ENCODE data around the gene KIAA0586.
"Not testable (repeated sequence)": the region's sequence is repeated elsewhere in the genome, so short reads cannot be mapped to it uniquely, and the experiment has no call there.

- TF ChIP-seq SNAI1 (CRISPR knock-in tag; IDR thresholded peaks at IDR 0.05; ENCODE audit: borderline replicate concordance); GABPA (IDR thresholded peaks at IDR 0.05; ENCODE audit: low read depth, low read length); GABPA (CRISPR knock-in tag; IDR thresholded peaks at IDR 0.05; ENCODE audit: low read depth); EZH2 (conservative IDR thresholded peaks at IDR 0.05; ENCODE audit: low read depth, low read length); PBX3 (CRISPR knock-in tag; IDR thresholded peaks at IDR 0.05; ENCODE audit: borderline replicate concordance); THAP8 (CRISPR knock-in tag; IDR thresholded peaks at IDR 0.05; ENCODE audit: borderline replicate concordance); ZNF44 (CRISPR knock-in tag; IDR thresholded peaks at IDR 0.05); SMAD3 (CRISPR knock-in tag; IDR thresholded peaks at IDR 0.05); ASH2L (IDR thresholded peaks at IDR 0.05; ENCODE audit: insufficient read length, low read depth, low read length); ZFP41 (CRISPR knock-in tag; IDR thresholded peaks at IDR 0.05; ENCODE audit: borderline replicate concordance): not testable (repeated sequence)
- TF ChIP-seq, protein P1, sequence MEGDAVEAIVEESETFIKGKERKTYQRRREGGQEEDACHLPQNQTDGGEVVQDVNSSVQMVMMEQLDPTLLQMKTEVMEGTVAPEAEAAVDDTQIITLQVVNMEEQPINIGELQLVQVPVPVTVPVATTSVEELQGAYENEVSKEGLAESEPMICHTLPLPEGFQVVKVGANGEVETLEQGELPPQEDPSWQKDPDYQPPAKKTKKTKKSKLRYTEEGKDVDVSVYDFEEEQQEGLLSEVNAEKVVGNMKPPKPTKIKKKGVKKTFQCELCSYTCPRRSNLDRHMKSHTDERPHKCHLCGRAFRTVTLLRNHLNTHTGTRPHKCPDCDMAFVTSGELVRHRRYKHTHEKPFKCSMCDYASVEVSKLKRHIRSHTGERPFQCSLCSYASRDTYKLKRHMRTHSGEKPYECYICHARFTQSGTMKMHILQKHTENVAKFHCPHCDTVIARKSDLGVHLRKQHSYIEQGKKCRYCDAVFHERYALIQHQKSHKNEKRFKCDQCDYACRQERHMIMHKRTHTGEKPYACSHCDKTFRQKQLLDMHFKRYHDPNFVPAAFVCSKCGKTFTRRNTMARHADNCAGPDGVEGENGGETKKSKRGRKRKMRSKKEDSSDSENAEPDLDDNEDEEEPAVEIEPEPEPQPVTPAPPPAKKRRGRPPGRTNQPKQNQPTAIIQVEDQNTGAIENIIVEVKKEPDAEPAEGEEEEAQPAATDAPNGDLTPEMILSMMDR (CRISPR knock-in tag; IDR thresholded peaks at IDR 0.05): not testable (repeated sequence)
- TF ChIP-seq, protein P2, sequence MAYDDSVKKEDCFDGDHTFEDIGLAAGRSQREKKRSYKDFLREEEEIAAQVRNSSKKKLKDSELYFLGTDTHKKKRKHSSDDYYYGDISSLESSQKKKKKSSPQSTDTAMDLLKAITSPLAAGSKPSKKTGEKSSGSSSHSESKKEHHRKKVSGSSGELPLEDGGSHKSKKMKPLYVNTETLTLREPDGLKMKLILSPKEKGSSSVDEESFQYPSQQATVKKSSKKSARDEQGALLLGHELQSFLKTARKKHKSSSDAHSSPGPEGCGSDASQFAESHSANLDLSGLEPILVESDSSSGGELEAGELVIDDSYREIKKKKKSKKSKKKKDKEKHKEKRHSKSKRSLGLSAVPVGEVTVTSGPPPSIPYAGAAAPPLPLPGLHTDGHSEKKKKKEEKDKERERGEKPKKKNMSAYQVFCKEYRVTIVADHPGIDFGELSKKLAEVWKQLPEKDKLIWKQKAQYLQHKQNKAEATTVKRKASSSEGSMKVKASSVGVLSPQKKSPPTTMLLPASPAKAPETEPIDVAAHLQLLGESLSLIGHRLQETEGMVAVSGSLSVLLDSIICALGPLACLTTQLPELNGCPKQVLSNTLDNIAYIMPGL (CRISPR knock-in tag; IDR thresholded peaks at IDR 0.05; ENCODE audit: borderline replicate concordance in 1 of 2, low read depth in 1 of 2): not testable (repeated sequence)
- TF ChIP-seq, protein P3, sequence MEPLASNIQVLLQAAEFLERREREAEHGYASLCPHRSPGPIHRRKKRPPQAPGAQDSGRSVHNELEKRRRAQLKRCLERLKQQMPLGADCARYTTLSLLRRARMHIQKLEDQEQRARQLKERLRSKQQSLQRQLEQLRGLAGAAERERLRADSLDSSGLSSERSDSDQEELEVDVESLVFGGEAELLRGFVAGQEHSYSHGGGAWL (CRISPR knock-in tag; IDR thresholded peaks at IDR 0.05): not testable (repeated sequence)
Measured at GRCh38 chr14:58478329-58478728, 50.8 kb downstream of the KIAA0586 start.

Measured in HepG2 (cell line).